Activated T-helper 1 cell treated with anti-CD3 and anti-CD28 coated beads, Interleukin-12 subunit alpha, Interleukin-12 subunit beta, Interleukin-2, Interleukin-4 antibody, amounts not matched to agents 30 ng/mL and 10 ng/mL and 1 ng/mL, durations not matched to agents 14 hours and 24 hours and 36 hours (primary cell): ENCODE data around the gene ZDHHC18. TPM values are rescaled to one million over a fixed set of nuclear protein-coding genes. Genes with fewer than 3 reads are reported as not detected.

ENCODE experiments used
- DNase-seq: peaks from one replicate; pipeline ENCODE4 v3.0.0; 2021; ENCODE audit warnings: low spot score
- H3K27ac Mint-ChIP-seq: one replicate; pipeline ENCODE4 v1.8.0; 2021; ENCODE audit warnings: mild to moderate bottlenecking, mixed read lengths
- H3K27me3 Mint-ChIP-seq: one replicate; pipeline ENCODE4 v1.8.0; 2022; ENCODE audit warnings: mild to moderate bottlenecking, moderate library complexity, mixed read lengths; ENCODE audit not compliant: insufficient read depth
- H3K36me3 Mint-ChIP-seq: one replicate; pipeline ENCODE4 v1.8.0; 2021; ENCODE audit warnings: low read depth, mixed read lengths
- H3K4me1 Mint-ChIP-seq: one replicate; pipeline ENCODE4 v1.8.0; 2021; ENCODE audit warnings: low read depth, mixed read lengths
- H3K4me3 Mint-ChIP-seq: one replicate; pipeline ENCODE4 v1.8.0; 2021; ENCODE audit warnings: mild to moderate bottlenecking, moderate library complexity, mixed read lengths
- H3K9me3 Mint-ChIP-seq: one replicate; pipeline ENCODE4 v1.8.0; 2021; ENCODE audit warnings: mixed read lengths
- intact Hi-C: fragments of 100-400 bp; cut with micrococcal nuclease; formaldehyde crosslinking; loops from one replicate; pipeline ENCODE4 v1.15.1; 2024
- total RNA-seq: library from RNA; stranded (reverse); gene quantifications from 2 replicates; pipeline ENCODE4 v1.2.3, GENCODE V29; 2022

Gene ZDHHC18
- total RNA-seq, 1 donor from 2014 or later: 87.3 TPM

GRCh38 chr1:26848499-26848898 is 22.0 kb downstream of the ZDHHC18 start:
- intact Hi-C loops: no loop called here
- peaks cover 8% of the 10 kb centered on the region for H3K4me1 Mint-ChIP-seq
- H3K36me3 Mint-ChIP-seq: peaks cover 55% of the 10 kb centered on the region
- H3K4me3 Mint-ChIP-seq: no peak overlapping the region
- no peak for DNase-seq
- no peak overlapping the region for H3K27ac Mint-ChIP-seq
- H3K27me3 Mint-ChIP-seq: no peaks in the 10 kb centered on the region
- H3K9me3 Mint-ChIP-seq: no peaks in the 10 kb centered on the region

- DNase-seq: no peak
- intact Hi-C loops: no loop called here
- no peaks in the 10 kb centered on the region for H3K9me3 Mint-ChIP-seq
- H3K36me3 Mint-ChIP-seq: peaks cover 56% of the 10 kb centered on the region
- H3K4me3 Mint-ChIP-seq: no peak overlapping the region
- no peaks in the 10 kb centered on the region for H3K27me3 Mint-ChIP-seq
- H3K4me1 Mint-ChIP-seq: peaks cover 5% of the 10 kb centered on the region
- no peak overlapping the region for H3K27ac Mint-ChIP-seq
Measured at GRCh38 chr1:26848941-26849774, 22.7 kb downstream of the ZDHHC18 start.

- no peaks in the 10 kb centered on the region for H3K27me3 Mint-ChIP-seq
- no peak overlapping the region for H3K4me3 Mint-ChIP-seq
- peak overlapping the region; percentile 8 for H3K27ac Mint-ChIP-seq
- no peak for DNase-seq
- intact Hi-C loops: no loop called here
- peaks cover 62% of the 10 kb centered on the region for H3K36me3 Mint-ChIP-seq
- H3K9me3 Mint-ChIP-seq: no peaks in the 10 kb centered on the region
- no peaks in the 10 kb centered on the region for H3K4me1 Mint-ChIP-seq
Measured at GRCh38 chr1:26851106-26851684, 24.7 kb downstream of the ZDHHC18 start.

- Mint-ChIP-seq H3K27me3 (no peaks in the 10 kb centered on the region), H3K36me3 (peaks cover 61% of the 10 kb centered on the region), H3K4me1 (no peaks in the 10 kb centered on the region), H3K4me3 (no peak overlapping the region), H3K27ac (no peak overlapping the region), H3K9me3 (no peaks in the 10 kb centered on the region)
- intact Hi-C loops: loop anchor here (1.0 kb wide), 2 partner anchors 12 to 26 kb away; no protein-coding TSS in a partner anchor
- no peak for DNase-seq
Measured at GRCh38 chr1:26852701-26853100, 26.2 kb downstream of the ZDHHC18 start.

- Mint-ChIP-seq H3K9me3 (no peaks in the 10 kb centered on the region), H3K36me3 (peaks cover 59% of the 10 kb centered on the region), H3K27me3 (no peaks in the 10 kb centered on the region), H3K4me1 (no peaks in the 10 kb centered on the region), H3K4me3 (no peak overlapping the region), H3K27ac (no peak overlapping the region)
- DNase-seq: peak; percentile 53
- intact Hi-C loops: loop anchor here (1.0 kb wide), 2 partner anchors 11 to 25 kb away; no protein-coding TSS in a partner anchor
Measured at GRCh38 chr1:26853156-26853555, 26.7 kb downstream of the ZDHHC18 start.

GRCh38 chr1:26853600-26853999 is 27.1 kb downstream of the ZDHHC18 start:
- Mint-ChIP-seq H3K27me3 (no peaks in the 10 kb centered on the region), H3K4me1 (no peaks in the 10 kb centered on the region), H3K36me3 (peaks cover 56% of the 10 kb centered on the region), H3K27ac (no peak overlapping the region), H3K9me3 (no peaks in the 10 kb centered on the region), H3K4me3 (no peak overlapping the region)
- intact Hi-C loops: loop anchor here (1.0 kb wide), 2 partner anchors 11 to 25 kb away; no protein-coding TSS in a partner anchor
- DNase-seq: no peak

- Mint-ChIP-seq H3K27ac (no peak overlapping the region), H3K27me3 (no peaks in the 10 kb centered on the region), H3K4me3 (no peak overlapping the region), H3K4me1 (no peaks in the 10 kb centered on the region), H3K9me3 (no peaks in the 10 kb centered on the region), H3K36me3 (peaks cover 47% of the 10 kb centered on the region)
- no peak for DNase-seq
- intact Hi-C loops: no loop called here
Measured at GRCh38 chr1:26854906-26855305, 28.4 kb downstream of the ZDHHC18 start.

GRCh38 chr1:26855636-26856035 is 29.1 kb downstream of the ZDHHC18 start:
- no peak for DNase-seq
- Mint-ChIP-seq H3K36me3 (peaks cover 41% of the 10 kb centered on the region), H3K27me3 (no peaks in the 10 kb centered on the region), H3K9me3 (no peaks in the 10 kb centered on the region), H3K27ac (no peak overlapping the region), H3K4me3 (no peak overlapping the region), H3K4me1 (no peaks in the 10 kb centered on the region)
- intact Hi-C loops: no loop called here

- Mint-ChIP-seq H3K27ac (no peak overlapping the region), H3K36me3 (peaks cover 37% of the 10 kb centered on the region), H3K4me3 (no peak overlapping the region), H3K27me3 (no peaks in the 10 kb centered on the region), H3K9me3 (no peaks in the 10 kb centered on the region), H3K4me1 (peaks cover 2% of the 10 kb centered on the region)
- DNase-seq: no peak
- intact Hi-C loops: no loop called here
Measured at GRCh38 chr1:26856181-26856580, 29.7 kb downstream of the ZDHHC18 start.

- H3K36me3 Mint-ChIP-seq: peaks cover 32% of the 10 kb centered on the region
- no peaks in the 10 kb centered on the region for H3K9me3 Mint-ChIP-seq
- H3K27ac Mint-ChIP-seq: peak overlapping the region; percentile 8
- no peak overlapping the region for H3K4me3 Mint-ChIP-seq
- intact Hi-C loops: no loop called here
- peaks cover 4% of the 10 kb centered on the region for H3K4me1 Mint-ChIP-seq
- DNase-seq: no peak
- no peaks in the 10 kb centered on the region for H3K27me3 Mint-ChIP-seq
Measured at GRCh38 chr1:26856604-26857469, 30.3 kb downstream of the ZDHHC18 start.

- no peaks in the 10 kb centered on the region for H3K27me3 Mint-ChIP-seq
- intact Hi-C loops: no loop called here
- H3K27ac Mint-ChIP-seq: no peak overlapping the region
- DNase-seq: no peak
- no peaks in the 10 kb centered on the region for H3K9me3 Mint-ChIP-seq
- peaks cover 25% of the 10 kb centered on the region for H3K36me3 Mint-ChIP-seq
- peaks cover 8% of the 10 kb centered on the region for H3K4me1 Mint-ChIP-seq
- H3K4me3 Mint-ChIP-seq: no peak overlapping the region
Measured at GRCh38 chr1:26857473-26858060, 31.1 kb downstream of the ZDHHC18 start.

- DNase-seq: no peak
- intact Hi-C loops: no loop called here
- peaks cover 14% of the 10 kb centered on the region for H3K4me1 Mint-ChIP-seq
- no peaks in the 10 kb centered on the region for H3K27me3 Mint-ChIP-seq
- no peak overlapping the region for H3K27ac Mint-ChIP-seq
- H3K4me3 Mint-ChIP-seq: no peak overlapping the region
- H3K9me3 Mint-ChIP-seq: no peaks in the 10 kb centered on the region
- H3K36me3 Mint-ChIP-seq: peaks cover 19% of the 10 kb centered on the region
Measured at GRCh38 chr1:26858160-26858559, 31.7 kb downstream of the ZDHHC18 start.
